HPDE6-E6E7 (cell line): ENCODE data around the gene PHYKPL.
A peak's percentile ranks its signal among the peaks of the same experiment; 100 is the strongest.
"Not testable (repeated sequence)": the region's sequence is repeated elsewhere in the genome, so short reads cannot be mapped to it uniquely, and the experiment has no call there.

Source experiments
- DNase-seq: peaks from one replicate; pipeline ENCODE4 v3.0.0; 2011; ENCODE audit warnings: missing footprints; ENCODE audit errors: extremely low spot score

Gene PHYKPL

GRCh38 chr5:178239626-178240301, 7.2 kb upstream of the PHYKPL start:
- not testable (repeated sequence) for DNase-seq

GRCh38 chr5:178238711-178239592, 6.3 kb upstream of the PHYKPL start:
- DNase-seq: no peak

GRCh38 chr5:178238313-178238635, 5.7 kb upstream of the PHYKPL start:
- no peak for DNase-seq

GRCh38 chr5:178237431-178238312, 5.1 kb upstream of the PHYKPL start:
- DNase-seq: peak; percentile 58

GRCh38 chr5:178236679-178237078, 4.1 kb upstream of the PHYKPL start:
- DNase-seq: no peak

- no peak for DNase-seq
Observed at GRCh38 chr5:178236126-178236525, 3.5 kb upstream of the PHYKPL start.

- no peak for DNase-seq
Observed at GRCh38 chr5:178235588-178235974, 3.0 kb upstream of the PHYKPL start.

- peak; percentile 73 for DNase-seq
Observed at GRCh38 chr5:178234750-178235587, 2.4 kb upstream of the PHYKPL start.

GRCh38 chr5:178234121-178234749, 1.6 kb upstream of the PHYKPL start:
- no peak for DNase-seq

- DNase-seq: no peak
Observed at GRCh38 chr5:178232920-178233429, 373 bp upstream of the PHYKPL start.

- DNase-seq: no peak
Observed at GRCh38 chr5:178231539-178232123, 971 bp downstream of the PHYKPL start.

GRCh38 chr5:178230879-178231538, 1.6 kb downstream of the PHYKPL start:
- no peak for DNase-seq

GRCh38 chr5:178229861-178230260, 2.7 kb downstream of the PHYKPL start:
- no peak for DNase-seq

GRCh38 chr5:178229111-178229510, 3.5 kb downstream of the PHYKPL start:
- not testable (repeated sequence) for DNase-seq

GRCh38 chr5:178228609-178229008, 4.0 kb downstream of the PHYKPL start:
- DNase-seq: no peak

- no peak for DNase-seq
Observed at GRCh38 chr5:178227929-178228328, 4.7 kb downstream of the PHYKPL start.

GRCh38 chr5:178227138-178227659, 5.4 kb downstream of the PHYKPL start:
- no peak for DNase-seq

GRCh38 chr5:178225174-178225573, 7.4 kb downstream of the PHYKPL start:
- no peak for DNase-seq

- no peak for DNase-seq
Observed at GRCh38 chr5:178224403-178224802, 8.2 kb downstream of the PHYKPL start.
